Upper lobe of right lung (tissue), 1 donor: ENCODE data around the gene NOS1. TPM values are rescaled to one million over a fixed set of nuclear protein-coding genes. Genes with fewer than 3 reads are reported as not detected.

Experiments used
- ATAC-seq: fragments of 200-7000 bp; cut with Tn5 transposase; one replicate; pipeline ENCODE4 v1.9.1; 2020; ENCODE audit warnings: mild to moderate bottlenecking, moderate library complexity
- DNase-seq: peaks from one replicate; pipeline ENCODE4 v3.0.0-alpha.2; 2020
- H3K27ac ChIP-seq: fragments of 200-600 bp; one replicate; pipeline ENCODE4 v1.8.0; 2022
- H3K27me3 ChIP-seq: fragments of 200-600 bp; one replicate; pipeline ENCODE4 v1.8.0; 2022; ENCODE audit warnings: mild to moderate bottlenecking
- H3K36me3 ChIP-seq: fragments of 200-600 bp; one replicate; pipeline ENCODE4 v1.8.0; 2022
- H3K4me1 ChIP-seq: fragments of 200-600 bp; one replicate; pipeline ENCODE4 v1.8.0; 2022
- H3K4me3 ChIP-seq: fragments of 200-600 bp; one replicate; pipeline ENCODE4 v1.8.0; 2022; ENCODE audit warnings: mild to moderate bottlenecking
- H3K9me3 ChIP-seq: fragments of 200-600 bp; one replicate; pipeline ENCODE4 v1.8.0; 2022
- CTCF ChIP-seq: fragments of 200-600 bp; IDR thresholded peaks from one replicate; pipeline ENCODE4 v1.8.0; 2022; ENCODE audit warnings: antibody characterized with exemption
- intact Hi-C: fragments of 100-400 bp; cut with DNase I; formaldehyde crosslinking; loops from one replicate; pipeline ENCODE4 v1.11.0; 2022
- total RNA-seq: library from RNA; stranded (reverse); fragmentation: NEBNext Ultra II Directional; extraction: Animal tissue kit (Norgen Biotek cat#: 25700); gene quantifications from one replicate; pipeline ENCODE4 v1.2.1, GENCODE V29; 2021
- donor health status: DM: no; HTN: yes; CAD: no; lungs with severe emphysema.

Gene NOS1
- total RNA-seq, 1 donor from 2014 or later = 4.9 TPM

DNA sequence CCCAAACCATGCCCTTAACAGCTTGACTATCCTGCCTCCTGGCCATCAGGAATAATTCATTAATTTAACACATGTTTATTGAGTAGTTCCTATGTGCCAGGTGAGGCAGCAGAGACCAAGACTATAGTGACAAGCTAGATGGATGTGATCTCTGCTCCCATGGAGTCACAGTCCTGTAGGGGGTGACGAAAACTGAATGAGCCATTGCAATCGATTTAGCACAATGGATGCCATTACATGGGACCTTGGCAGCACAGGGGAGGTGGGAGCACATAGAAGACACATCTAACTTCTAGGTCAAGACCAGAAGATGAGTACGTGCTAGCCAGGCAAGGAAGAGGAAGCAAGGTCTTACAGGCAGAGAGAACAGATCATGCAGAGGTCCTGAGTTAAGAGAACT is 68.7 kb downstream of the NOS1 start:
- H3K36me3 ChIP-seq = no peaks in the 10 kb centered on the region
- intact Hi-C loops = no loop called here
- H3K4me3 ChIP-seq = no peak overlapping the region
- no peaks in the 10 kb centered on the region for H3K9me3 ChIP-seq
- no peak for ATAC-seq
- no peak for TF ChIP-seq CTCF
- no peak for DNase-seq
- no peak overlapping the region for H3K27ac ChIP-seq
- no peaks in the 10 kb centered on the region for H3K4me1 ChIP-seq
- peaks cover 5% of the 10 kb centered on the region for H3K27me3 ChIP-seq

GRCh38 chr12:117284140-117284539 is 77.3 kb downstream of the NOS1 start:
- Histone ChIP-seq H3K27me3 (no peaks in the 10 kb centered on the region), H3K36me3 (no peaks in the 10 kb centered on the region), H3K4me1 (no peaks in the 10 kb centered on the region), H3K4me3 (no peak overlapping the region), H3K27ac (no peak overlapping the region), H3K9me3 (no peaks in the 10 kb centered on the region)
- intact Hi-C loops = no loop called here
- ATAC-seq (no peak), DNase-seq (no peak)
- no peak for TF ChIP-seq CTCF

DNA sequence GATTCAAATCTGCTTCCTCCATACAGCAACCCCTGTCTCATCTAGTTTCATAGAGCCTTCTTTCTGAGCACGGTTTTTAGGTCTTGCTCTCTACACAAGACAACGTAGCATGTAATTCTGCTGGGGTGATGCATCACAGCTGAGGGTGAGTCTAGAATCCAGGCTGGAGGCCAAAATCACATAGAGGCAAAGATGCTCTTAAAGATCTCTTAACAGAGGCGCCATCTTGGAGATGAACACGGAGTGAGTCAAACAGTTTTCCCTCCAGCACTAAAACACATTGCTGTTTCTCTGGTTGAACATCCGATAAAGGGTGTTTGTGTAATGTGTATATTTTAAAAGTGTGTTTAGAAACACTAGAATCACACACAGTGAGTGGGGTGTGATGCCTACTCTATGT is 78.9 kb downstream of the NOS1 start:
- TF ChIP-seq CTCF = no peak
- no peak for DNase-seq

DNA sequence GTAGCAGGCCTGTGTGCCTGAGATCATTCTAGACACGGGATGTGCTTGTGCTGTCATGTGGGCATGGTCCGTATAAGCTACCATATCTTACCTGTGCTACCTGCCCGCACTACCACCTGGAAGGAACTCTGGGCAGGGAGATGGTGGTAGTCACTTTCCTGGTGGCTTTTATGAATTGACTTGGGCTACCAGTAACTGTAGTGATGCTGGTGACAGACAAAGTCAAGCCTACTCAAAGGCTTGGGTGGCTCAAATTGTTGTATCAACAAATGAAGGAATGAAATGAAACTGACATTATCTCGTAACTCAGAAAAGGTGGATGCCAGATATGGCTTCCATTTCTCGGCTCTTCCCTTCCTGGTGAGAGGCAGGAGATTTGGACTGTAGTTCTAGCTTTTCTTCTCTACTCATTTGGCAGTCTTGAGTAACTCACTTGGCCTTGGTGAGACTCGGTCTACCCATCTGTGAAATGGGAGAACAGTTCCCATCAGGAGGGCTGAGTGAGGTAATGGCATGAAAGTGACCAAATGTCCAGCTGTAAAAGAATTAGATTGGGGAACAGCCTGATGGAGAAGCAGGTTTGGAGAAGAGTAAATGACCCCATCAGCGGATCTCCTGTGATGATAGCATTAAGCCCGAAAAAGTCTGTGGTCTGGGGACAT is 81.3 kb downstream of the NOS1 start:
- H3K27me3 ChIP-seq = no peaks in the 10 kb centered on the region
- H3K4me3 ChIP-seq = no peak overlapping the region
- no peak for DNase-seq
- no peaks in the 10 kb centered on the region for H3K9me3 ChIP-seq
- H3K36me3 ChIP-seq = no peaks in the 10 kb centered on the region
- H3K27ac ChIP-seq = no peak overlapping the region
- intact Hi-C loops = no loop called here
- no peak for ATAC-seq
- no peaks in the 10 kb centered on the region for H3K4me1 ChIP-seq
- TF ChIP-seq CTCF = no peak

More for the DNA sequence above, 78.9 kb downstream of the NOS1 start:
- no peaks in the 10 kb centered on the region for H3K9me3 ChIP-seq
- H3K4me3 ChIP-seq = no peak overlapping the region
- H3K27ac ChIP-seq = no peak overlapping the region
- no peaks in the 10 kb centered on the region for H3K4me1 ChIP-seq
- H3K27me3 ChIP-seq = no peaks in the 10 kb centered on the region
- intact Hi-C loops = no loop called here
- no peaks in the 10 kb centered on the region for H3K36me3 ChIP-seq
- no peak for ATAC-seq

DNA sequence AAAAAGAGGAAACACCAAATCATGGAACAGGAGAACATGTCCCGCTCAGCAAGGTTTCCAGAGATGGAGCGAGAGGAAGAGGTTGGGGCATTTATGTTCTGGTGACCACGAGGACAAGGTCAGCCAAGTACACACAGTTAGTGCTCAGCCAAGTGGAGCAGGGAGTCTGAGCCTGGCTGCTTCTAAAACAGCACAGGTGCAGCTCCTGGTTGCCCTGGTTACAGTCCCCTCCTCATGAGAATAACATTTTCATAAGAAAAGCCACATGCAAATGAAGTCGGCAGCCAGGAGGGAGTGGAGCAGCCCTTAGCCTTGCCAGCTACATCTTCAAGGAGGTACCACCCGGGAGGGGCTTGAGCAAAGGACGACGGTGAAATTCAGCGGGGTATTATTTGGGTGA is 81.8 kb downstream of the NOS1 start:
- DNase-seq (no peak), ATAC-seq (no peak)
- no peaks in the 10 kb centered on the region for H3K4me1 ChIP-seq
- TF ChIP-seq CTCF = no peak
- H3K4me3 ChIP-seq = no peak overlapping the region
- intact Hi-C loops = no loop called here
- no peaks in the 10 kb centered on the region for H3K27me3 ChIP-seq
- H3K36me3 ChIP-seq = no peaks in the 10 kb centered on the region
- H3K27ac ChIP-seq = no peak overlapping the region
- H3K9me3 ChIP-seq = no peaks in the 10 kb centered on the region

DNA sequence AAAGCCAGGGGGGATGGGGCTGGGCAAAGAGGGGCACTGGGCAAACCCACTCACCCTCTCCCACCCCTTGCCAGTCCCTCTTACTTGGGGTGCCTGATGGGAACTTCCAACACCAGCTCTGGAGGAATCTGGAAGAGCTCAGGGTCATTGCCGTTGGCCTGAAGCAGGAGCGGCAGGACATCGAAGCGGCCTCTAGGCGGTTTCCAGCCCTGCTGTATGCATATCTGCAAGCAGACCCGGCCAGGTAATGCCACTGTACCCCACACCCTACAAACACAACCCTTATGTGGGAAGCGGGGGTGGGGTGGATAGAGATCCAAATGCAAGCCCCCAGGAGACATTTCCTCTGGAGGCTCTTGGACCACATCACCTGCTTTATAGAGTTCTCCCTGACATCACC is 83.6 kb downstream of the NOS1 start:
- Histone ChIP-seq H3K4me3 (no peak overlapping the region), H3K4me1 (no peaks in the 10 kb centered on the region), H3K27me3 (no peaks in the 10 kb centered on the region), H3K36me3 (no peaks in the 10 kb centered on the region), H3K27ac (no peak overlapping the region), H3K9me3 (no peaks in the 10 kb centered on the region)
- ATAC-seq = no peak
- no peak for TF ChIP-seq CTCF
- intact Hi-C loops = no loop called here
- DNase-seq = no peak
